ENCODE measurements around the gene COA5.

Gene COA5

GRCh38 chr2:98578231-98578630 is 30.1 kb downstream of the COA5 start:
- TF ChIP-seq, protein P1, sequence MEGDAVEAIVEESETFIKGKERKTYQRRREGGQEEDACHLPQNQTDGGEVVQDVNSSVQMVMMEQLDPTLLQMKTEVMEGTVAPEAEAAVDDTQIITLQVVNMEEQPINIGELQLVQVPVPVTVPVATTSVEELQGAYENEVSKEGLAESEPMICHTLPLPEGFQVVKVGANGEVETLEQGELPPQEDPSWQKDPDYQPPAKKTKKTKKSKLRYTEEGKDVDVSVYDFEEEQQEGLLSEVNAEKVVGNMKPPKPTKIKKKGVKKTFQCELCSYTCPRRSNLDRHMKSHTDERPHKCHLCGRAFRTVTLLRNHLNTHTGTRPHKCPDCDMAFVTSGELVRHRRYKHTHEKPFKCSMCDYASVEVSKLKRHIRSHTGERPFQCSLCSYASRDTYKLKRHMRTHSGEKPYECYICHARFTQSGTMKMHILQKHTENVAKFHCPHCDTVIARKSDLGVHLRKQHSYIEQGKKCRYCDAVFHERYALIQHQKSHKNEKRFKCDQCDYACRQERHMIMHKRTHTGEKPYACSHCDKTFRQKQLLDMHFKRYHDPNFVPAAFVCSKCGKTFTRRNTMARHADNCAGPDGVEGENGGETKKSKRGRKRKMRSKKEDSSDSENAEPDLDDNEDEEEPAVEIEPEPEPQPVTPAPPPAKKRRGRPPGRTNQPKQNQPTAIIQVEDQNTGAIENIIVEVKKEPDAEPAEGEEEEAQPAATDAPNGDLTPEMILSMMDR (IDR thresholded peaks at IDR 0.05; ENCODE audit: borderline replicate concordance, control extremely low read depth, extremely low read depth, insufficient read depth, missing control alignments), result no peak
- in situ Hi-C loops (cut with MboI; ENCODE audit: low sequenced_read_pairs, unreplicated experiment), result no loop called here
- no peak for DNase-seq (ENCODE audit: low spot score)

- in situ Hi-C loops (cut with MboI; ENCODE audit: low sequenced_read_pairs, unreplicated experiment), result no loop called here
- no peak for DNase-seq (ENCODE audit: low spot score)
- TF ChIP-seq, protein P1 (IDR thresholded peaks at IDR 0.05; ENCODE audit: borderline replicate concordance, control extremely low read depth, extremely low read depth, insufficient read depth, missing control alignments), result no peak
Observed at GRCh38 chr2:98577313-98577712, 31.0 kb downstream of the COA5 start.

GRCh38 chr2:98576666-98577312 is 31.5 kb downstream of the COA5 start:
- in situ Hi-C loops (cut with MboI; ENCODE audit: low sequenced_read_pairs, unreplicated experiment), result no loop called here
- TF ChIP-seq, protein P1 (IDR thresholded peaks at IDR 0.05; ENCODE audit: borderline replicate concordance, control extremely low read depth, extremely low read depth, insufficient read depth, missing control alignments), result no peak
- no peak for DNase-seq (ENCODE audit: low spot score)

- in situ Hi-C loops (cut with MboI; ENCODE audit: low sequenced_read_pairs, unreplicated experiment), result no loop called here
- TF ChIP-seq, protein P1 (IDR thresholded peaks at IDR 0.05; ENCODE audit: borderline replicate concordance, control extremely low read depth, extremely low read depth, insufficient read depth, missing control alignments), result no peak
- no peak for DNase-seq (ENCODE audit: low spot score)
Observed at GRCh38 chr2:98573426-98573825, 34.9 kb downstream of the COA5 start.

DNA sequence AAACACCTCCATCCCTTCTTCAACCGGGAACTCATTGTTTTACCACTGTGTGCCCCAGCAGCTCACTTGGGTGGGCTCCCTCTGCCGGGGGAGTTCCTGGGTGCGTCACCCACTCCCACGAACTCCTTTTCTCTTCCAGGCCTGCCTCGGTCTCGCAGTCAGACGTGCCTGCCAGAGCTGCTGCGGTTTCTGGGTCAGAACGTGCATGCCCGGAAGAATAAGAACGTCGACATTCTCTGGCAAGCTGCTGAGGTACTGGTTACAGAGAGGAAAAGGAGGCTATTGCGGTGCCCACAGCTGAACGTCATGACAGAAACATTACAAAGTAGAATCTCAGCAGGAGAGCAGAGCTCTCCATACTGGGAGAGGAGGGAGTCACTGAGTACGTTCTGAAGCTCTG is 35.6 kb downstream of the COA5 start:
- in situ Hi-C loops (cut with MboI; ENCODE audit: low sequenced_read_pairs, unreplicated experiment), result no loop called here
- no peak for DNase-seq (ENCODE audit: low spot score)
- TF ChIP-seq, protein P1 (IDR thresholded peaks at IDR 0.05; ENCODE audit: borderline replicate concordance, control extremely low read depth, extremely low read depth, insufficient read depth, missing control alignments), result no peak

- TF ChIP-seq, protein P1 (IDR thresholded peaks at IDR 0.05; ENCODE audit: borderline replicate concordance, control extremely low read depth, extremely low read depth, insufficient read depth, missing control alignments), result no peak
- in situ Hi-C loops (cut with MboI; ENCODE audit: low sequenced_read_pairs, unreplicated experiment), result no loop called here
- DNase-seq (ENCODE audit: low spot score), result no peak
Observed at GRCh38 chr2:98572211-98572610, 36.1 kb downstream of the COA5 start.

All from GM13976 (cell line).